HG03064 (cell line): ENCODE results near the gene ITGAD.
A peak's percentile ranks its signal among the peaks of the same experiment; 100 is the strongest.
"Not testable (repeated sequence)": the region's sequence is repeated elsewhere in the genome, so short reads cannot be mapped to it uniquely, and the experiment has no call there.

Source experiments
- ATAC-seq: cut with Tn5 transposase; IDR thresholded peaks from one replicate; pipeline ENCODE4 v1.9.1; 2021; ENCODE audit warnings: low read depth; ENCODE audit not compliant: unreplicated experiment

ITGAD gene

GRCh38 chr16:31401436-31401835, 8.3 kb downstream of the ITGAD start:
- no peak for ATAC-seq

- no peak for ATAC-seq
Observed at GRCh38 chr16:31402687-31403086, 9.6 kb downstream of the ITGAD start.

GRCh38 chr16:31403590-31404352, 10.6 kb downstream of the ITGAD start:
- ATAC-seq: no peak

GRCh38 chr16:31404353-31405064, 11.4 kb downstream of the ITGAD start:
- ATAC-seq: no peak

GRCh38 chr16:31407406-31407805, 14.3 kb downstream of the ITGAD start:
- ATAC-seq: no peak

GRCh38 chr16:31409433-31409832, 16.3 kb downstream of the ITGAD start:
- ATAC-seq: no peak

GRCh38 chr16:31410082-31410481, 16.9 kb downstream of the ITGAD start:
- no peak for ATAC-seq

- no peak for ATAC-seq
Observed at GRCh38 chr16:31411024-31411844, 18.1 kb downstream of the ITGAD start.

GRCh38 chr16:31412750-31413149, 19.6 kb downstream of the ITGAD start:
- no peak for ATAC-seq

GRCh38 chr16:31413381-31413780, 20.2 kb downstream of the ITGAD start:
- no peak for ATAC-seq

- ATAC-seq: no peak
Observed at GRCh38 chr16:31413943-31414342, 20.8 kb downstream of the ITGAD start.

- ATAC-seq: no peak
Observed at GRCh38 chr16:31414706-31415105, 21.6 kb downstream of the ITGAD start.

GRCh38 chr16:31416371-31416770, 23.2 kb downstream of the ITGAD start:
- no peak for ATAC-seq

GRCh38 chr16:31417036-31417435, 23.9 kb downstream of the ITGAD start:
- not testable (repeated sequence) for ATAC-seq

- ATAC-seq: no peak
Observed at GRCh38 chr16:31417916-31418315, 24.8 kb downstream of the ITGAD start.

GRCh38 chr16:31420037-31420436, 26.9 kb downstream of the ITGAD start:
- no peak for ATAC-seq

- peak; percentile 67 for ATAC-seq
Observed at GRCh38 chr16:31421587-31421986, 28.5 kb downstream of the ITGAD start.

GRCh38 chr16:31423241-31423640, 30.1 kb downstream of the ITGAD start:
- ATAC-seq: no peak

GRCh38 chr16:31423801-31424200, 30.7 kb downstream of the ITGAD start:
- no peak for ATAC-seq

- ATAC-seq: no peak
Observed at GRCh38 chr16:31427441-31428278, 34.5 kb downstream of the ITGAD start.
